Upper lobe of left lung (tissue), 6 donors: ENCODE data around the gene PTPRN2. TPM values are rescaled to one million over a fixed set of nuclear protein-coding genes. Genes with fewer than 3 reads are reported as not detected.

ENCODE experiments used
- ATAC-seq, 2 donors: fragments of 200-7000 bp; cut with Tn5 transposase; one replicate each; pipeline ENCODE4 v1.9.1; 2022; ENCODE audit warnings: mild to moderate bottlenecking in 2 of 2, moderate library complexity in 2 of 2; ENCODE audit not compliant: low FRiP score in 2 of 2
- DNase-seq, 2 donors: peaks; one replicate each; pipeline ENCODE4 v3.0.0-alpha.2; 2019 to 2020
- H3K27ac ChIP-seq, 4 donors: fragments of 200-600 bp; sonication (generic); one replicate each; pipeline ENCODE4 v1.5.1; 2016 to 2019
- H3K27me3 ChIP-seq, 4 donors: fragments of 200-600 bp; sonication (generic); one replicate each; pipeline ENCODE4 v1.5.1; 2017 to 2019
- H3K36me3 ChIP-seq, 4 donors: fragments of 200-600 bp; sonication (generic); one replicate each; pipeline ENCODE4 v1.5.1; 2016 to 2019
- H3K4me1 ChIP-seq, 4 donors: fragments of 200-600 bp; sonication (generic); one replicate each; pipeline ENCODE4 v1.5.1; 2018 to 2019
- H3K4me3 ChIP-seq, 4 donors: fragments of 200-600 bp; sonication (generic); one replicate each; pipeline ENCODE4 v1.5.1; 2017 to 2019; ENCODE audit warnings: mild to moderate bottlenecking in 2 of 4, moderate library complexity in 1 of 4
- H3K9me3 ChIP-seq, 4 donors: fragments of 200-600 bp; sonication (generic); one replicate each; pipeline ENCODE4 v1.5.1; 2018 to 2019
- EP300 ChIP-seq, 4 donors: sonication (generic); formaldehyde crosslinking; IDR thresholded peaks; one replicate each; pipeline ENCODE4 v1.5.1; 2017; ENCODE audit warnings: antibody characterized with exemption in 4 of 4, control low read depth in 2 of 4
- POLR2A ChIP-seq, 4 donors: fragments of 450-650 bp; IDR thresholded peaks; one replicate each; pipeline ENCODE4 v1.5.1; 2016 to 2017; ENCODE audit warnings: antibody characterized with exemption in 4 of 4, mild to moderate bottlenecking in 2 of 4
- POLR2AphosphoS5 ChIP-seq, 2 donors: sonication (generic); formaldehyde crosslinking; IDR thresholded peaks; one replicate each; pipeline ENCODE4 v1.5.1; 2017; ENCODE audit warnings: antibody characterized with exemption in 2 of 2
- WGBS, 2 donors: methylation state at CpG; one replicate each; pipeline ENCODE4 v1.1.5; 2017 to 2018; 5-methylcytosine and 5-hydroxymethylcytosine counted together
- total RNA-seq, 6 donors: library from RNA; depleted of rRNA in 4 of 6; stranded (reverse); fragments of >200 nt in 4 of 6; gene quantifications; one replicate each; pipeline versions ENCODE4 v1.1.0 to v1.2.1, GENCODE V29; 2016 to 2021
- TF ChIP-seq, protein P1 (sequence below), 6 experiments: fragments of 450-650 bp in 4 of 6; fragments of 200-600 bp in 2 of 6; sonication (generic) in 2 of 6; IDR thresholded peaks; one replicate each; pipeline ENCODE4 v1.5.1; 2016 to 2019; ENCODE audit warnings: antibody characterized with exemption in 6 of 6
- donor health status: DM: no; HTN: no; CAD: no; lungs with moderate emphysema.
- donor health status: DM: no; HTN: yes; CAD: no; lungs with severe emphysema.

Gene PTPRN2
- total RNA-seq, 6 donors from 2014 or later = 3.3 to 7.9 (median 5.2) TPM

DNA sequence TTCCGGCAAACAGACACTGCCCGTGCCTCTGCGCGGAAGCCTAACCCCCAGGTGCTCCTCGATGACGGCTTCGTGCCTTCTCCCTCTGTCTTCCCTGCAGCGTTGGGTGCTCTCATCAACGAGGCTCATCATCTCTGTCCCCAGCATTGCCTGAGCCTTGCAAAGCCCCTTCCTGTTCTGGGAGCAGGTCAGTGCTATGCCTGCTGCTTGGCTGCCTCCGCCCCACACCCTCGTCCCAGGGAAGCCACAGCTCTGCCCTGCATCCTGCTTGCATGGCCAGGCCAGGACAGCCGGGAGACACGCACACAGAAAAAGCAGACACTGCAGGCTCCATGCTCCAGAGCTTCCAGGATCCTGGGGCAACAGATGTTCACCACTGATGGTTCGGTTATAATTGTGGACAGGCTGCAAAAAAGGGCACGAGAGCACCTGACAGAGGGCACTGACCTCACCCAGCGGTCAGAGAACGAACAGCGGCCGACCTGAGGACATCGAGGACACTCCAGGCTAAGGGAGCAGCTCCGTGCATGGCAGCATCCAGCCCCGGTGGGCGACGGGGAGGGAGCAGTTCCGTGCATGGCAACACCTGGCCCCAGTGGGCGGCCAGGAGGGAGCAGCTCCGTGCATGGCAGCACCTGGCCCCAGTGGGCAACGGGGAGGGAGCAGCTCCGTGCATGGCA is 265.5 kb downstream of the PTPRN2 start:
- Histone ChIP-seq H3K36me3 (no peaks in the 10 kb centered on the region), H3K4me1 (peaks cover 0 to 7% (median 0%) of the 10 kb centered on the region in 4 donors), H3K27ac (no peak overlapping the region), H3K27me3 (peaks cover 0 to 3% (median 0%) of the 10 kb centered on the region in 4 donors), H3K9me3 (no peaks in the 10 kb centered on the region), H3K4me3 (no peak overlapping the region)
- no peak for ATAC-seq
- DNase-seq = peak in 1 of 2 donors; percentile 72
- 77 to 84% methylated on average over 15 to 29 of the region's 29 CpGs for WGBS, 2 donors
- TF ChIP-seq POLR2A (IDR thresholded peaks at IDR 0.05) (no peak), POLR2AphosphoS5 (IDR thresholded peaks at IDR 0.05) (no peak), EP300 (IDR thresholded peaks at IDR 0.05) (no peak)
- TF ChIP-seq, protein P1, sequence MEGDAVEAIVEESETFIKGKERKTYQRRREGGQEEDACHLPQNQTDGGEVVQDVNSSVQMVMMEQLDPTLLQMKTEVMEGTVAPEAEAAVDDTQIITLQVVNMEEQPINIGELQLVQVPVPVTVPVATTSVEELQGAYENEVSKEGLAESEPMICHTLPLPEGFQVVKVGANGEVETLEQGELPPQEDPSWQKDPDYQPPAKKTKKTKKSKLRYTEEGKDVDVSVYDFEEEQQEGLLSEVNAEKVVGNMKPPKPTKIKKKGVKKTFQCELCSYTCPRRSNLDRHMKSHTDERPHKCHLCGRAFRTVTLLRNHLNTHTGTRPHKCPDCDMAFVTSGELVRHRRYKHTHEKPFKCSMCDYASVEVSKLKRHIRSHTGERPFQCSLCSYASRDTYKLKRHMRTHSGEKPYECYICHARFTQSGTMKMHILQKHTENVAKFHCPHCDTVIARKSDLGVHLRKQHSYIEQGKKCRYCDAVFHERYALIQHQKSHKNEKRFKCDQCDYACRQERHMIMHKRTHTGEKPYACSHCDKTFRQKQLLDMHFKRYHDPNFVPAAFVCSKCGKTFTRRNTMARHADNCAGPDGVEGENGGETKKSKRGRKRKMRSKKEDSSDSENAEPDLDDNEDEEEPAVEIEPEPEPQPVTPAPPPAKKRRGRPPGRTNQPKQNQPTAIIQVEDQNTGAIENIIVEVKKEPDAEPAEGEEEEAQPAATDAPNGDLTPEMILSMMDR (IDR thresholded peaks at IDR 0.05) = no peak

DNA sequence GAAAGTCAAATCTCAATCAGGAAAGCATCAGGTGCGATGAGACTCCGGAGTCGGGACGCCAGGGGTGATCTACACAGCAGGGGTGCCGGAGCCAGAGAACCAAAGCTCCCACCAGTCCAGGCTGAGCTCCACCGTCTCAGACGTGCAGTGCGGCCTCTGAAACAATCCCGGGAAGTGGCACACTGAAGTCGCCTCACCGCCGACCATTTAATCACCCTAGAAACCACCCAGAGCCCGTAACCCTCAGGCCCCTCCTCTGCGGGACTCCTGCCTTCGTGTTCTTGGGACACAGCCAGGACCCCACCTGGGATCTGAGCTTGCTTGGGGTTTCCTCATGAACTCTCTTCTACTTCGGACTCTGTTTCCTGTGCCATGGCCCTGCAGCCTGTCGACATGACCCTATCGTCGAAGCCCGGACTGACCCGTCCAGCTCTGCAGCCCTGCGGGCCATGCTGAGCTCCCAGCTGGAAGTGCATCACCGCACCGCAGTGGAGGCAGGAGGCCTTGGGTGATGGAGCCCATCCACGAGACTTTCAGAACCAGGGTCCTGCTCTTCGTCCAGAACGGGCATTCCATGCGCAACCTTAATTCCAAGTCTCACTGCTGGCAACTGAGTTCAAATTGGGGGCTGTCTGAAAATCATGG is 266.4 kb downstream of the PTPRN2 start:
- Histone ChIP-seq H3K27ac (no peak overlapping the region), H3K9me3 (no peaks in the 10 kb centered on the region), H3K4me3 (no peak overlapping the region), H3K36me3 (no peaks in the 10 kb centered on the region), H3K27me3 (peaks cover 0 to 3% (median 0%) of the 10 kb centered on the region in 4 donors), H3K4me1 (peaks cover 0 to 7% (median 0%) of the 10 kb centered on the region in 4 donors)
- WGBS, 2 donors = 84 to 93% methylated on average over 27 to 28 of the region's 28 CpGs
- TF ChIP-seq POLR2A (IDR thresholded peaks at IDR 0.05) (no peak), EP300 (IDR thresholded peaks at IDR 0.05) (no peak), POLR2AphosphoS5 (IDR thresholded peaks at IDR 0.05) (no peak)
- TF ChIP-seq, protein P1 (IDR thresholded peaks at IDR 0.05) = no peak
- no peak for ATAC-seq
- DNase-seq = no peak

DNA sequence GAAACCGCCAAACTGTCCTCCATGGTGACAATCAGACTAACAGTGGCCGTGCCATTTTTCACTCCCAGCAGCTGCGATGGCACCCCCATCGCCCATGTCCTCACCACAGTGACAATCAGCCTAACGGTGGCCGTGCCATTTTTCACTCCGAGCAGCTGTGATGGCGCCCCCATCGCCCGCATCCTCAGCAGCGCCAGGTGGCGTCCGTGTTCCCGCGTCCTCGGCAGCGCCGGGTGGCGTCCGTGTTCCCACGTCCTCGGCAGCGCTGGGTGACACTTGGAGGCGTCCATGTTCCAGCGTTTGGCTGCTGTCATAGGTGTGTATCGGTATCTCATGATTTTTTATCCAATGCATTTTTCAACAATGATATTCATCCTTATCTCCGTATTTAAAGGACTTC is 267.3 kb downstream of the PTPRN2 start:
- 88 to 91% methylated on average over 26 of the region's 27 CpGs for WGBS, 2 donors
- DNase-seq = peak in 1 of 2 donors; percentile 71
- peaks cover 0 to 3% (median 0%) of the 10 kb centered on the region in 4 donors for H3K27me3 ChIP-seq
- TF ChIP-seq, protein P1 (IDR thresholded peaks at IDR 0.05) = no peak
- TF ChIP-seq POLR2AphosphoS5 (IDR thresholded peaks at IDR 0.05) = no peak
- no peak for TF ChIP-seq EP300 (IDR thresholded peaks at IDR 0.05)
- no peak for TF ChIP-seq POLR2A (IDR thresholded peaks at IDR 0.05)
- no peak overlapping the region for H3K4me3 ChIP-seq
- no peaks in the 10 kb centered on the region for H3K9me3 ChIP-seq
- H3K4me1 ChIP-seq = peaks cover 0 to 7% (median 0%) of the 10 kb centered on the region in 4 donors
- H3K27ac ChIP-seq = no peak overlapping the region
- no peaks in the 10 kb centered on the region for H3K36me3 ChIP-seq
- no peak for ATAC-seq

DNA sequence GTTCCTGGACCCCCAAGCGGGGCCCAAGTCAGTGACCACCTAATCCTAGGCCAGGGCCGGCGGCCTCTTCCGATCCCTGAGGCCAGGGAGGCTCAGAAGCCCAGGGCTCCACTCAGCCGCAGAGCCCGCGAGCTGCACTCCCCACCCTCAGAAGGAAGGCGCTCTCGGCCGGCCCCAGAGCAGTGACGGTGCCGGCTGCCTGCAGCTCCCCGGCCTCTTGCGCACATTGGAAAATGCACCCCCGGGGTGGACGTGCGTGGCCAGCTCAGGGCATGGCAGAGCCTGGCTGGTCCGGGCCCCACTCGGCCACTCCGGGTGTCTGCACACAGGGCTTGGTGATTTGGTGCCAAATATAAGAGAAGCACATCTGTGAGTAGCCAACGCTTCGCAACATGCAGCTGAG is 269.1 kb downstream of the PTPRN2 start:
- TF ChIP-seq POLR2AphosphoS5 (IDR thresholded peaks at IDR 0.05) (no peak), EP300 (IDR thresholded peaks at IDR 0.05) (no peak)
- TF ChIP-seq, protein P1 (IDR thresholded peaks at IDR 0.05) = no peak
- peak in 1 of 2 donors; percentile 75 for DNase-seq
- no peak for ATAC-seq
- Histone ChIP-seq H3K36me3 (no peaks in the 10 kb centered on the region), H3K9me3 (no peaks in the 10 kb centered on the region), H3K27me3 (peaks cover 0 to 3% (median 0%) of the 10 kb centered on the region in 4 donors), H3K4me1 (peaks cover 0 to 7% (median 0%) of the 10 kb centered on the region in 4 donors), H3K4me3 (no peak overlapping the region), H3K27ac (no peak overlapping the region)
- WGBS, 2 donors = 81 to 87% methylated on average over 9 to 20 of the region's 22 CpGs
